Upper lobe of left lung (tissue), 6 donors: ENCODE data around the gene SORBS1. TPM values are rescaled to one million over a fixed set of nuclear protein-coding genes. Genes with fewer than 3 reads are reported as not detected.
A peak's percentile ranks its signal among the peaks of the same experiment; 100 is the strongest.

ENCODE experiments used
- ATAC-seq, 2 donors: fragments of 200-7000 bp; cut with Tn5 transposase; one replicate each; pipeline ENCODE4 v1.9.1; 2022; ENCODE audit warnings: mild to moderate bottlenecking in 2 of 2, moderate library complexity in 2 of 2; ENCODE audit not compliant: low FRiP score in 2 of 2
- DNase-seq, 2 donors: peaks; one replicate each; pipeline ENCODE4 v3.0.0-alpha.2; 2019 to 2020
- H3K27ac ChIP-seq, 4 donors: fragments of 200-600 bp; sonication (generic); one replicate each; pipeline ENCODE4 v1.5.1; 2016 to 2019
- H3K27me3 ChIP-seq, 4 donors: fragments of 200-600 bp; sonication (generic); one replicate each; pipeline ENCODE4 v1.5.1; 2017 to 2019
- H3K36me3 ChIP-seq, 4 donors: fragments of 200-600 bp; sonication (generic); one replicate each; pipeline ENCODE4 v1.5.1; 2016 to 2019
- H3K4me1 ChIP-seq, 4 donors: fragments of 200-600 bp; sonication (generic); one replicate each; pipeline ENCODE4 v1.5.1; 2018 to 2019
- H3K4me3 ChIP-seq, 4 donors: fragments of 200-600 bp; sonication (generic); one replicate each; pipeline ENCODE4 v1.5.1; 2017 to 2019; ENCODE audit warnings: mild to moderate bottlenecking in 2 of 4, moderate library complexity in 1 of 4
- H3K9me3 ChIP-seq, 4 donors: fragments of 200-600 bp; sonication (generic); one replicate each; pipeline ENCODE4 v1.5.1; 2018 to 2019
- CTCF ChIP-seq, 6 experiments: fragments of 450-650 bp in 4 of 6; fragments of 200-600 bp in 2 of 6; sonication (generic) in 2 of 6; IDR thresholded peaks; one replicate each; pipeline ENCODE4 v1.5.1; 2016 to 2019; ENCODE audit warnings: antibody characterized with exemption in 6 of 6
- EP300 ChIP-seq, 4 donors: sonication (generic); formaldehyde crosslinking; IDR thresholded peaks; one replicate each; pipeline ENCODE4 v1.5.1; 2017; ENCODE audit warnings: antibody characterized with exemption in 4 of 4, control low read depth in 2 of 4
- POLR2A ChIP-seq, 4 donors: fragments of 450-650 bp; IDR thresholded peaks; one replicate each; pipeline ENCODE4 v1.5.1; 2016 to 2017; ENCODE audit warnings: antibody characterized with exemption in 4 of 4, mild to moderate bottlenecking in 2 of 4
- POLR2AphosphoS5 ChIP-seq, 2 donors: sonication (generic); formaldehyde crosslinking; IDR thresholded peaks; one replicate each; pipeline ENCODE4 v1.5.1; 2017; ENCODE audit warnings: antibody characterized with exemption in 2 of 2
- WGBS, 2 donors: methylation state at CpG; one replicate each; pipeline ENCODE4 v1.1.5; 2017 to 2018; 5-methylcytosine and 5-hydroxymethylcytosine counted together
- total RNA-seq, 6 donors: library from RNA; depleted of rRNA in 4 of 6; stranded (reverse); fragments of >200 nt in 4 of 6; gene quantifications; one replicate each; pipeline versions ENCODE4 v1.1.0 to v1.2.1, GENCODE V29; 2016 to 2021
- donor health status: DM: no; HTN: no; CAD: no; lungs with moderate emphysema.
- donor health status: DM: no; HTN: yes; CAD: no; lungs with severe emphysema.

SORBS1 gene
- total RNA-seq, 6 donors from 2014 or later, result 45.8 to 116 (median 71.7) TPM

GRCh38 chr10:95525033-95525418 is 36.1 kb downstream of the SORBS1 start:
- H3K36me3 ChIP-seq, result no peaks in the 10 kb centered on the region
- no peaks in the 10 kb centered on the region for H3K27me3 ChIP-seq
- ATAC-seq, result no peak
- H3K4me1 ChIP-seq, result peaks cover 0 to 15% (median 5%) of the 10 kb centered on the region in 4 donors
- H3K4me3 ChIP-seq, result no peak overlapping the region
- H3K27ac ChIP-seq, result no peak overlapping the region
- WGBS, 2 donors, result 76 to 78% methylated on average over 4 of the region's 4 CpGs
- no peaks in the 10 kb centered on the region for H3K9me3 ChIP-seq
- no peak for TF ChIP-seq POLR2A (IDR thresholded peaks at IDR 0.05)
- TF ChIP-seq CTCF (IDR thresholded peaks at IDR 0.05), result no peak
- no peak for TF ChIP-seq POLR2AphosphoS5 (IDR thresholded peaks at IDR 0.05)
- TF ChIP-seq EP300 (IDR thresholded peaks at IDR 0.05), result no peak
- DNase-seq, result no peak

GRCh38 chr10:95524358-95525032 is 36.7 kb downstream of the SORBS1 start:
- no peak overlapping the region for H3K27ac ChIP-seq
- ATAC-seq (peak in 1 of 2 donors; percentile 41), DNase-seq (no peak)
- WGBS, 2 donors, result 93% methylated on average over 7 of the region's 7 CpGs
- H3K4me1 ChIP-seq, result peaks cover 0 to 9% (median 4%) of the 10 kb centered on the region in 4 donors
- no peaks in the 10 kb centered on the region for H3K27me3 ChIP-seq
- no peaks in the 10 kb centered on the region for H3K9me3 ChIP-seq
- H3K4me3 ChIP-seq, result no peak overlapping the region
- H3K36me3 ChIP-seq, result no peaks in the 10 kb centered on the region
- no peak for TF ChIP-seq EP300 (IDR thresholded peaks at IDR 0.05)

- Histone ChIP-seq H3K27ac (no peak overlapping the region), H3K9me3 (no peaks in the 10 kb centered on the region), H3K27me3 (no peaks in the 10 kb centered on the region), H3K4me1 (peaks cover 0 to 12% (median 2%) of the 10 kb centered on the region in 4 donors), H3K36me3 (no peaks in the 10 kb centered on the region), H3K4me3 (no peak overlapping the region)
- 90 to 100% methylated on average over 2 of the region's 2 CpGs for WGBS, 2 donors
- DNase-seq (no peak), ATAC-seq (no peak)
- no peak for TF ChIP-seq EP300 (IDR thresholded peaks at IDR 0.05)
Measured at GRCh38 chr10:95522117-95522516, 39.1 kb downstream of the SORBS1 start.

GRCh38 chr10:95520617-95521016 is 40.6 kb downstream of the SORBS1 start:
- Histone ChIP-seq H3K4me1 (peaks cover 0 to 12% (median 1%) of the 10 kb centered on the region in 4 donors), H3K27ac (no peak overlapping the region), H3K9me3 (no peaks in the 10 kb centered on the region), H3K4me3 (no peak overlapping the region), H3K36me3 (no peaks in the 10 kb centered on the region), H3K27me3 (no peaks in the 10 kb centered on the region)
- 95 to 98% methylated on average over 1 of the region's 1 CpG for WGBS, 2 donors
- TF ChIP-seq POLR2A (IDR thresholded peaks at IDR 0.05) (no peak), EP300 (IDR thresholded peaks at IDR 0.05) (no peak), POLR2AphosphoS5 (IDR thresholded peaks at IDR 0.05) (no peak), CTCF (IDR thresholded peaks at IDR 0.05) (no peak)
- DNase-seq (no peak), ATAC-seq (no peak)

- Histone ChIP-seq H3K9me3 (no peaks in the 10 kb centered on the region), H3K4me1 (peaks cover 2 to 13% (median 10%) of the 10 kb centered on the region in 4 donors), H3K27ac (peak overlapping the region in 1 of 4 donors; percentile 2), H3K36me3 (no peaks in the 10 kb centered on the region), H3K4me3 (no peak overlapping the region), H3K27me3 (no peaks in the 10 kb centered on the region)
- ATAC-seq, result no peak
- TF ChIP-seq POLR2AphosphoS5 (IDR thresholded peaks at IDR 0.05) (no peak), CTCF (IDR thresholded peaks at IDR 0.05) (no peak), POLR2A (IDR thresholded peaks at IDR 0.05) (no peak), EP300 (IDR thresholded peaks at IDR 0.05) (no peak)
- 85% methylated on average over 8 of the region's 8 CpGs for WGBS, 2 donors
- DNase-seq, result peak in 1 of 2 donors; percentile 28
Measured at GRCh38 chr10:95518455-95519452, 42.4 kb downstream of the SORBS1 start.
